GM13977 (cell line): ENCODE measurements around the gene MC5R.

Experiments used
- DNase-seq: peaks from one replicate; pipeline ENCODE4 v3.0.0; 2012; ENCODE audit warnings: low spot score
- CTCF ChIP-seq: IDR thresholded peaks from 2 replicates; pipeline ENCODE4 v1.5.1; 2012; ENCODE audit warnings: mild to moderate bottlenecking, control low read depth; ENCODE audit not compliant: insufficient read depth; ENCODE audit errors: extremely low read depth, missing control alignments
- in situ Hi-C: fragments of 300-500 bp; cut with MboI; formaldehyde crosslinking; loops from one replicate; pipeline ENCODE4 v1.12.0; 2022; ENCODE audit warnings: low sequenced_read_pairs, low pct_unique_long_range_greater_than_20kb, mixed read lengths, inconsistent platforms; ENCODE audit not compliant: unreplicated experiment

The MC5R gene

GRCh38 chr18:13800505-13801259 lies 23.3 kb upstream of the MC5R start:
- in situ Hi-C loops, result no loop called here
- TF ChIP-seq CTCF, result peak; percentile 60
- peak; percentile 56 for DNase-seq

GRCh38 chr18:13801260-13801601 lies 22.7 kb upstream of the MC5R start:
- in situ Hi-C loops, result no loop called here
- TF ChIP-seq CTCF, result no peak
- DNase-seq, result no peak

- TF ChIP-seq CTCF, result no peak
- DNase-seq, result no peak
- in situ Hi-C loops, result no loop called here
These were observed 19.6 kb upstream of the MC5R start for GRCh38 chr18:13804305-13804704.

GRCh38 chr18:13808294-13809042 lies 15.5 kb upstream of the MC5R start:
- no peak for TF ChIP-seq CTCF
- DNase-seq, result no peak
- in situ Hi-C loops, result no loop called here

- in situ Hi-C loops, result no loop called here
These were observed 14.9 kb upstream of the MC5R start for GRCh38 chr18:13809043-13809430.

GRCh38 chr18:13809531-13810255 lies 14.3 kb upstream of the MC5R start:
- TF ChIP-seq CTCF, result no peak
- DNase-seq, result no peak
- in situ Hi-C loops, result no loop called here

More at GRCh38 chr18:13809043-13809430, 14.9 kb upstream of the MC5R start:
- TF ChIP-seq CTCF, result no peak
- DNase-seq, result no peak
